Erythroblast (primary cell): ENCODE measurements around the gene NUP93.

Experiments used
- GATA1 ChIP-seq: IDR thresholded peaks from 2 replicates; pipeline ENCODE4 v1.6.1; 2011; ENCODE audit warnings: low read depth, mild to moderate bottlenecking, control low read depth, low read length, moderate library complexity
- POLR2A ChIP-seq: IDR thresholded peaks from 2 replicates; pipeline ENCODE4 v1.6.1; 2011; ENCODE audit warnings: mild to moderate bottlenecking, low read length

DNA sequence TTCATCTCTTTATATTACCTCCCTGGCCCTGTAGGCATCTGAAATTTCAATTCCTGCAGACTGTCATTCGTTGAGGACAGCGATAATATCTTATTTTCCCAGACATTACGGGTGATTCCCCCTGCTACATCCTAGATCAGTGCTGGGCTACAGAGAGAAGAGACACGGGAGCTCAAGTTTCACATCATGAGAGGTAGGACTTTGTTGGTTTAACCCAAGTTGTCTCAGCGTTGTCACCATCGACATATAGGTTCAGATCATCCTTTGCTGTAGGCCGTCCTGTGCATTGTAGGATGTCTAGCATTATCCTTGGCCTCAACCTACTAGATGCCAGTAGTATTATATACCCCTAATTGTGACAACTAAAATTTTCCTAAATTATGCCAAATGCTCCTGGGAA is 28.4 kb upstream of the NUP93 start:
- TF ChIP-seq POLR2A (no peak), GATA1 (no peak)
